CD14-positive monocyte (primary cell): ENCODE data around the gene CCDC12. TPM values are rescaled to one million over a fixed set of nuclear protein-coding genes. Genes with fewer than 3 reads are reported as not detected.

Experiments used
- DNase-seq, 3 donors: peaks; one replicate each; pipeline ENCODE4 v3.0.0-alpha.2; 2011 to 2022
- H2AFZ ChIP-seq: 2 replicates; pipeline ENCODE4 v1.6.0; 2012; ENCODE audit warnings: mild to moderate bottlenecking, low read depth, low read length, inconsistent platforms; ENCODE audit not compliant: insufficient read depth, poor library complexity, severe bottlenecking
- H3K27ac ChIP-seq, 2 donors: 1 replicate in 1 of 2; 2 replicates in 1 of 2; pipeline ENCODE4 v1.5.1; 2012 to 2013; ENCODE audit warnings: low read length in 2 of 2, control low read depth in 1 of 2, inconsistent platforms in 1 of 2, low read depth in 1 of 2, mild to moderate bottlenecking in 1 of 2
- H3K27me3 ChIP-seq, 2 donors: one replicate each; pipeline versions ENCODE4 v1.6.0 to v1.6.1; 2011 to 2013; ENCODE audit warnings: low read length in 2 of 2; ENCODE audit not compliant: control insufficient read depth in 2 of 2, insufficient read depth in 2 of 2
- H3K36me3 ChIP-seq, 2 donors: replicated peaks in 1 of 2; 1 replicate in 1 of 2; 2 replicates in 1 of 2; pipeline versions ENCODE4 v1.5.1 to v1.6.1; 2012 to 2013; ENCODE audit warnings: low read length in 2 of 2, control low read depth in 1 of 2, inconsistent platforms in 1 of 2, mild to moderate bottlenecking in 1 of 2; ENCODE audit not compliant: insufficient read depth in 2 of 2, control insufficient read depth in 1 of 2
- H3K4me1 ChIP-seq, 2 donors: 1 replicate in 1 of 2; 2 replicates in 1 of 2; pipeline versions ENCODE4 v1.5.1 to v1.6.1; 2012 to 2013; ENCODE audit warnings: low read length in 2 of 2, control low read depth in 1 of 2, inconsistent platforms in 1 of 2, mild to moderate bottlenecking in 1 of 2, moderate library complexity in 1 of 2; ENCODE audit not compliant: insufficient read depth in 2 of 2, control insufficient read depth in 1 of 2
- H3K4me2 ChIP-seq: replicated peaks from 2 replicates; pipeline ENCODE3; 2012; ENCODE audit warnings: low read length, moderate library complexity, mild to moderate bottlenecking; ENCODE audit not compliant: poor library complexity, severe bottlenecking; ENCODE audit errors: extremely low read depth
- H3K4me3 ChIP-seq, 3 experiments: fragments of 200-600 bp in 1 of 3; sonication (generic) in 1 of 3; replicated peaks in 1 of 3; 1 replicate in 2 of 3; 2 replicates in 1 of 3; pipeline ENCODE4 v1.5.1; 2011 to 2013; ENCODE audit warnings: low read length in 3 of 3, mild to moderate bottlenecking in 3 of 3, control low read depth in 2 of 3, low read depth in 2 of 3, inconsistent platforms in 1 of 3, moderate library complexity in 1 of 3
- H3K79me2 ChIP-seq: 2 replicates; pipeline ENCODE4 v1.6.0; 2012; ENCODE audit warnings: mild to moderate bottlenecking, control low read depth, inconsistent platforms, low read length, moderate library complexity; ENCODE audit not compliant: insufficient read depth
- H3K9ac ChIP-seq: 2 replicates; pipeline ENCODE4 v1.6.0; 2017; ENCODE audit warnings: low read length, mild to moderate bottlenecking; ENCODE audit not compliant: insufficient read depth, poor library complexity, severe bottlenecking
- H3K9me3 ChIP-seq, 2 donors: replicated peaks in 1 of 2; 1 replicate in 1 of 2; 2 replicates in 1 of 2; pipeline versions ENCODE4 v1.5.1 to v1.6.1; 2012 to 2013; ENCODE audit warnings: low read length in 2 of 2, control low read depth in 1 of 2; ENCODE audit not compliant: control insufficient read depth in 1 of 2, insufficient read depth in 1 of 2
- H4K20me1 ChIP-seq: 2 replicates; pipeline ENCODE4 v1.6.0; 2012; ENCODE audit warnings: mild to moderate bottlenecking, low read length, control low read depth, moderate library complexity; ENCODE audit not compliant: insufficient read depth
- H3K27ac Mint-ChIP-seq, 7 donors: one replicate each; pipeline ENCODE4 v1.8.0; 2020; ENCODE audit warnings: mild to moderate bottlenecking in 7 of 7, mixed read lengths in 7 of 7, moderate library complexity in 6 of 7, inconsistent platforms in 2 of 7
- H3K27me3 Mint-ChIP-seq, 3 donors: one replicate each; pipeline ENCODE4 v1.8.0; 2021 to 2022; ENCODE audit warnings: low read depth in 3 of 3, mild to moderate bottlenecking in 3 of 3, mixed read lengths in 3 of 3, moderate library complexity in 3 of 3, inconsistent platforms in 1 of 3
- H3K36me3 Mint-ChIP-seq, 2 donors: one replicate each; pipeline ENCODE4 v1.8.0; 2020; ENCODE audit warnings: mixed read lengths in 2 of 2, inconsistent platforms in 1 of 2, mild to moderate bottlenecking in 1 of 2
- H3K4me1 Mint-ChIP-seq: one replicate; pipeline ENCODE4 v1.8.0; 2020; ENCODE audit warnings: mild to moderate bottlenecking, mixed read lengths
- H3K4me3 Mint-ChIP-seq, 2 donors: one replicate each; pipeline ENCODE4 v1.8.0; 2020; ENCODE audit warnings: mild to moderate bottlenecking in 2 of 2, mixed read lengths in 2 of 2, moderate library complexity in 1 of 2
- H3K9me3 Mint-ChIP-seq, 7 donors: one replicate each; pipeline ENCODE4 v1.8.0; 2020 to 2022; ENCODE audit warnings: mixed read lengths in 7 of 7, mild to moderate bottlenecking in 6 of 7, moderate library complexity in 6 of 7, inconsistent platforms in 2 of 7
- WGBS: methylation state at CpG from one replicate; pipeline ENCODE4 v1.1.5; 2013; ENCODE audit warnings: missing lambda C conversion rate; ENCODE audit not compliant: insufficient coverage; 5-methylcytosine and 5-hydroxymethylcytosine counted together
- intact Hi-C, 2 donors: fragments of 100-400 bp; cut with micrococcal nuclease; formaldehyde crosslinking; loops; one replicate each; pipeline versions ENCODE4 v1.15.0 to v1.15.1; 2023
- polyA minus RNA-seq: library from RNA; depleted of rRNA, polyadenylated mRNA; stranded (reverse); fragments of >200 nt; gene quantifications from 2 replicates; pipeline ENCODE4 v1.2.3, GENCODE V29; 2012
- polyA plus RNA-seq, 3 donors: library from polyadenylated mRNA; depleted of rRNA in 1 of 3; unstranded in 2 of 3; stranded (reverse) in 1 of 3; fragments of 300-500 nt in 2 of 3; fragments of >200 nt in 1 of 3; fragmentation: Illumina TruSeq in 2 of 3; gene quantifications; 1 replicate in 2 of 3; 2 replicates in 1 of 3; pipeline ENCODE4 v1.2.3, GENCODE V29; 2012 to 2021
- total RNA-seq, 12 experiments: library from RNA in 1 of 12; stranded (reverse) in 1 of 12; fragments of 120-200 nt in 1 of 12; gene quantifications; one replicate each; pipeline ENCODE4 v1.2.4 and lab custom pipeline; 2013 to 2026; ENCODE audit warnings: mixed read lengths in 6 of 12, inconsistent platforms in 1 of 12
- TF ChIP-seq, protein P1 (sequence below): fragments of 200-600 bp; IDR thresholded peaks from one replicate; pipeline ENCODE4 v1.8.0; 2022; ENCODE audit warnings: antibody characterized with exemption, mild to moderate bottlenecking

CCDC12 gene
- 67.0 TPM for total RNA-seq (2013)
- polyA plus RNA-seq (10 to 100 TPM; 50.1 to 70.7 (median 55.8) TPM), polyA minus RNA-seq (21.8 and 54.3 TPM in 2 replicates), total RNA-seq (lab: John Stamatoyannopoulos, UW) (3.3 to 21.8 (median 14.6) reads per million in 11 experiments)

DNA sequence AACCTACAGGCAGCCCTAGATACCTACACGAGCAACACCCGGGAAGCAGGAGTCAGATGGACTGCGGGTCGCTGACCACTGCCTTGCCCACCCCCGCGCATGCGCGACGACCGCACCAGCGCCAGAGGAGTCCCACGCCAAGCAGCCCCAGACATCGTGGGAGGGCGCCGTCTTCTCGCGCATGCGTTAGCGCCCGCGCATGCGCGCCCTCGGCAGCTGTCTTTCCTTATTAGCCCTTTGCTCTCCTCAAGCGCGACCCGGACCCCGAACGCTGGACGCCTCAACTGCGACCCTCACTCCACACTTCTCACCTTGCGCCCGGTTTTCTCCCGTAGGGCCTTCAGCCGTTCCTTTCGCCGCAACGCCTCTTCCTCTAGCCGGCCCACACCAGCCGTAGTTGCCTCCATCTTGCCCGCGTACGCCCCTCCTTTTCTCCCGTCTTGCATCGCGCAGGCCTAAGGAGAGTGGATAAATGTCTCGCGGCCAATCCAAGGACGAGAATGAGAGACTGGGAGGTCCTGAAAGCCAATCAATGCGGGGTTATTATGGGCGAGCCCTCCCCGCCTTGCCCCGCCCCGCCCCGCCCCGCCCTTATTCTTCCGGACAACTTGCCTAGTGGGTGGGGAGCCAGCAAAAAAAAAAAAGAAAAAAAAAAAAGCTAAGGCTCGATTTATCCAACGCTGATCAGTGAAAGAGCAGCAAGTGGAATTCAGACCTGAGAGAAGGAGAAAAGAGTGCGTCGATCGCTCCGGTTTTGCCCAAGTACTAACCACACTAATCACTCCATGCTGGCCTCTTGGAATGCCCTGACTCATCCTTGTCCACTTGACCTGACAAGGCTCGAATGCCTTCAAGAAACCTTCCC, at the start of gene CCDC12:
CCDC12 (minus strand) TSS at position 420 of the 865 bp plus-strand sequence; CDS start at position 407, 13 bp downstream.
- intact Hi-C loops, result loop anchor here (5.0 to 10.0 kb wide), 3 partner anchors 44 to 282 kb away; partner anchors contain the start of gene ALS2CL (in 1 of the 2)
- WGBS, result under 1% methylated on average over 49 of the region's 64 CpGs
- Mint-ChIP-seq H3K4me3 (peak within 1 kb of the TSS; percentile 99 to 100), H3K4me1 (peaks cover 72% of the 10 kb centered on the region), H3K36me3 (peaks cover 4 to 15% of the 10 kb centered on the region in 2 donors), H3K9me3 (no peaks in the 10 kb centered on the region), H3K27ac (peak within 1 kb of the TSS; percentile 97 to 100 (median 99)), H3K27me3 (no peaks in the 10 kb centered on the region)
- H3K27ac ChIP-seq, result peak within 1 kb of the TSS; percentile 74 to 92
- H3K9ac ChIP-seq, result peak within 1 kb of the TSS; percentile 79
- peak within 1 kb of the TSS; percentile 67 to 98 (median 79) for H3K4me3 ChIP-seq
- peak; percentile 95 to 96 (median 96) for DNase-seq
- peaks cover 91% of the 10 kb centered on the region for H3K79me2 ChIP-seq
- H3K4me1 ChIP-seq, result peaks cover 83 to 87% of the 10 kb centered on the region in 2 donors
- H4K20me1 ChIP-seq, result peaks cover 41% of the 10 kb centered on the region
- peak within 1 kb of the TSS; percentile 92 for H2AFZ ChIP-seq
- no peaks in the 10 kb centered on the region for H3K36me3 ChIP-seq
- H3K27me3 ChIP-seq, result no peaks in the 10 kb centered on the region
- TF ChIP-seq, protein P1, sequence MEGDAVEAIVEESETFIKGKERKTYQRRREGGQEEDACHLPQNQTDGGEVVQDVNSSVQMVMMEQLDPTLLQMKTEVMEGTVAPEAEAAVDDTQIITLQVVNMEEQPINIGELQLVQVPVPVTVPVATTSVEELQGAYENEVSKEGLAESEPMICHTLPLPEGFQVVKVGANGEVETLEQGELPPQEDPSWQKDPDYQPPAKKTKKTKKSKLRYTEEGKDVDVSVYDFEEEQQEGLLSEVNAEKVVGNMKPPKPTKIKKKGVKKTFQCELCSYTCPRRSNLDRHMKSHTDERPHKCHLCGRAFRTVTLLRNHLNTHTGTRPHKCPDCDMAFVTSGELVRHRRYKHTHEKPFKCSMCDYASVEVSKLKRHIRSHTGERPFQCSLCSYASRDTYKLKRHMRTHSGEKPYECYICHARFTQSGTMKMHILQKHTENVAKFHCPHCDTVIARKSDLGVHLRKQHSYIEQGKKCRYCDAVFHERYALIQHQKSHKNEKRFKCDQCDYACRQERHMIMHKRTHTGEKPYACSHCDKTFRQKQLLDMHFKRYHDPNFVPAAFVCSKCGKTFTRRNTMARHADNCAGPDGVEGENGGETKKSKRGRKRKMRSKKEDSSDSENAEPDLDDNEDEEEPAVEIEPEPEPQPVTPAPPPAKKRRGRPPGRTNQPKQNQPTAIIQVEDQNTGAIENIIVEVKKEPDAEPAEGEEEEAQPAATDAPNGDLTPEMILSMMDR, result no peak
- H3K4me2 ChIP-seq, result peak within 1 kb of the TSS; percentile 96
- no peaks in the 10 kb centered on the region for H3K9me3 ChIP-seq

DNA sequence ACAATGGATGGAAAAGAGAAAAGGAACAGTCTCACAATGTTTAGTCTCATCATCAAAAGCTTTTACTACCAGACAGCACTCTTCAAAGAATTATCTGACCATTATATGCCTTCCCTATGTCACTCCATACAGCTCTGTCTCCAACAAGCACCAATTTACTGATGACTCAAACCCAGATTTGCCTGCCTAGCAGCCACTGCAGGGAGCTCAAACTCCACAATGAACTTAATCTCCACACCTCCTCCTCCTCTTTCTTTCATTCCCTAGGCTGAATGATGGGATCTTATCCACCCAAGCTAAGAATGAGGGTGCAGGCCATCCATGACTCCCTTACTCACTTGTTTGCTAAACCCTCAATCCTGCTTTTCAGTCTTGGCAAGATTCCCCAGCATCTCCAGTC, 48.4 kb upstream of the CCDC12 start:
- TF ChIP-seq, protein P1, result no peak
- Histone ChIP-seq H3K36me3 (peaks cover 24 to 63% of the 10 kb centered on the region in 2 donors), H3K27ac (peak overlapping the region in 1 of 2 donors; percentile 23), H3K9ac (no peak overlapping the region), H3K79me2 (peaks cover 39% of the 10 kb centered on the region), H2AFZ (no peak overlapping the region), H3K4me1 (no peaks in the 10 kb centered on the region), H3K4me2 (no peak overlapping the region), H3K9me3 (no peaks in the 10 kb centered on the region), H3K4me3 (no peak overlapping the region), H4K20me1 (peaks cover 72% of the 10 kb centered on the region), H3K27me3 (no peaks in the 10 kb centered on the region)
- Mint-ChIP-seq H3K9me3 (no peaks in the 10 kb centered on the region), H3K36me3 (peaks cover 39 to 65% of the 10 kb centered on the region in 2 donors), H3K4me1 (no peaks in the 10 kb centered on the region), H3K27me3 (no peaks in the 10 kb centered on the region), H3K4me3 (no peak overlapping the region), H3K27ac (peak overlapping the region in 2 of 7 donors; percentile 6 to 8)
- intact Hi-C loops, result no loop called here
- DNase-seq, result no peak
